SK-N-SH (cell line): ENCODE data around the gene CPED1. TPM values are rescaled to one million over a fixed set of nuclear protein-coding genes. Genes with fewer than 3 reads are reported as not detected.

Experiments
- CTCF ChIA-PET: fragments of 300-600, 350-600 bp; formaldehyde crosslinking; extraction: SDS; loops from one replicate; lab custom pipeline; 2021; lab: Yijun Ruan, JAX
- POLR2A ChIA-PET: fragments of 350-600 bp; sonication (Branson Sonifier 250); formaldehyde crosslinking; extraction: SDS; loops from one replicate; lab custom pipeline; 2020; ENCODE audit warnings: antibody characterized with exemption, inconsistent platforms; lab: Yijun Ruan, JAX
- DNase-seq: peaks from one replicate; pipeline ENCODE4 v3.0.0; 2012
- H2AFZ ChIP-seq: fragments of 200-600 bp; sonication (generic); 2 replicates; pipeline ENCODE4 v1.8.1; 2016; ENCODE audit warnings: antibody characterized with exemption, mild to moderate bottlenecking, low read depth
- H3F3A ChIP-seq: fragments of 200-600 bp; sonication (generic); replicated peaks from 2 replicates; pipeline ENCODE3; 2016; ENCODE audit warnings: antibody characterized with exemption, mild to moderate bottlenecking; ENCODE audit not compliant: insufficient read depth
- H3K27ac ChIP-seq, 2 experiments: fragments of 200-500 bp in 1 of 2; fragments of 200-600 bp in 1 of 2; sonication (Bioruptor generic) in 1 of 2; sonication (generic), shearing (Covaris generic) in 1 of 2; 2 replicates each; pipeline versions ENCODE4 v1.5.1 to v1.6.1; 2014 to 2016; ENCODE audit warnings: low read depth in 2 of 2, inconsistent platforms in 1 of 2, low read length in 1 of 2, mild to moderate bottlenecking in 1 of 2, mixed read lengths in 1 of 2
- H3K27me3 ChIP-seq: fragments of 200-600 bp; sonication (generic), shearing (Covaris generic); 2 replicates; pipeline ENCODE4 v1.6.1; 2016; ENCODE audit warnings: mixed run types; ENCODE audit not compliant: insufficient read depth
- H3K36me3 ChIP-seq, 2 experiments: fragments of 200-500 bp in 1 of 2; fragments of 200-600 bp in 1 of 2; sonication (Bioruptor generic) in 1 of 2; sonication (generic) in 1 of 2; replicated peaks in 1 of 2; 2 replicates each; pipeline versions ENCODE3 to v1.5.1; 2014 to 2016; ENCODE audit warnings: low read length in 1 of 2, mild to moderate bottlenecking in 1 of 2; ENCODE audit not compliant: insufficient read depth in 2 of 2, control insufficient read depth in 1 of 2
- H3K4me1 ChIP-seq, 2 experiments: fragments of 200-500 bp in 1 of 2; fragments of 200-600 bp in 1 of 2; sonication (Bioruptor generic) in 1 of 2; sonication (generic), shearing (Covaris generic) in 1 of 2; 2 replicates each; pipeline versions ENCODE4 v1.5.1 to v1.6.1; 2014 to 2016; ENCODE audit warnings: low read depth in 1 of 2, low read length in 1 of 2, mixed run types in 1 of 2; ENCODE audit not compliant: insufficient read depth in 2 of 2, control insufficient read depth in 1 of 2
- H3K4me2 ChIP-seq: fragments of 200-600 bp; sonication (generic), shearing (Covaris generic); 2 replicates; pipeline ENCODE4 v1.6.1; 2017; ENCODE audit warnings: mixed run types
- H3K4me3 ChIP-seq, 2 experiments: fragments of 200-500 bp in 1 of 2; fragments of 200-600 bp in 1 of 2; sonication (Bioruptor generic) in 1 of 2; sonication (generic), shearing (Covaris generic) in 1 of 2; 2 replicates each; pipeline versions ENCODE4 v1.5.1 to v1.8.1; 2014 to 2016; ENCODE audit warnings: low read depth in 2 of 2, inconsistent platforms in 1 of 2, low read length in 1 of 2, mild to moderate bottlenecking in 1 of 2, mixed read lengths in 1 of 2, moderate library complexity in 1 of 2
- H3K79me2 ChIP-seq: fragments of 200-600 bp; sonication (generic); 2 replicates; pipeline ENCODE4 v1.8.1; 2017; ENCODE audit warnings: mild to moderate bottlenecking; ENCODE audit not compliant: insufficient read depth
- H3K9ac ChIP-seq: fragments of 200-600 bp; sonication (generic); 2 replicates; pipeline ENCODE4 v1.6.1; 2017; ENCODE audit warnings: mixed run types
- H3K9me2 ChIP-seq: fragments of 200-600 bp; sonication (generic); 2 replicates; pipeline ENCODE4 v1.6.1; 2017; ENCODE audit warnings: mixed run types
- H3K9me3 ChIP-seq: fragments of 200-600 bp; sonication (generic); 2 replicates; pipeline ENCODE4 v1.6.1; 2017; ENCODE audit warnings: mixed run types, mild to moderate bottlenecking, moderate library complexity
- H4K20me1 ChIP-seq: fragments of 200-600 bp; sonication (generic); 2 replicates; pipeline ENCODE4 v1.6.1; 2017; ENCODE audit warnings: mild to moderate bottlenecking, mixed run types; ENCODE audit not compliant: insufficient read depth
- EZH2phosphoT487 ChIP-seq: fragments of 200-600 bp; sonication (generic); IDR thresholded peaks from 2 replicates; pipeline ENCODE4 v1.6.1; 2017; ENCODE audit warnings: low read depth, mixed run types, mild to moderate bottlenecking, antibody characterized with exemption, moderate library complexity, borderline replicate concordance
- FOSL2 ChIP-seq: IDR thresholded peaks from 2 replicates; pipeline ENCODE4 v1.4.0; 2012; ENCODE audit warnings: low read depth, mild to moderate bottlenecking, moderate library complexity, borderline replicate concordance
- FOXJ3 ChIP-seq: sonication (generic); formaldehyde crosslinking; IDR thresholded peaks from 2 replicates; pipeline ENCODE4 v1.5.1; 2020; ENCODE audit warnings: mild to moderate bottlenecking, missing genetic modification reagents
- MEF2A ChIP-seq: IDR thresholded peaks from 2 replicates; pipeline ENCODE4 v1.4.0; 2012; ENCODE audit warnings: low read depth, borderline replicate concordance
- MXI1 ChIP-seq: IDR thresholded peaks from 2 replicates; pipeline ENCODE4 v1.6.1; 2012; ENCODE audit warnings: mild to moderate bottlenecking, low read depth, low read length, improper control_type of control experiment
- NFIC ChIP-seq: IDR thresholded peaks from 2 replicates; pipeline ENCODE4 v1.4.0; 2012; ENCODE audit warnings: borderline replicate concordance
- RCOR1 ChIP-seq: fragments of 150-350 bp; IDR thresholded peaks from 2 replicates; pipeline ENCODE4 v1.6.1; 2017; ENCODE audit warnings: antibody characterized with exemption, low read length
- SIN3A ChIP-seq: IDR thresholded peaks from 2 replicates; pipeline ENCODE4 v1.6.1; 2012; ENCODE audit warnings: low read depth, mild to moderate bottlenecking, low read length, moderate library complexity, borderline replicate concordance
- TCF12 ChIP-seq: IDR thresholded peaks from 2 replicates; pipeline ENCODE4 v1.4.0; 2012
- YY1 ChIP-seq: IDR thresholded peaks from 2 replicates; pipeline ENCODE4 v1.4.0; 2012; ENCODE audit warnings: low read depth, mild to moderate bottlenecking
- WGBS: methylation state at CpG from one replicate; pipeline ENCODE4 v1.1.6; 2017; ENCODE audit warnings: low lambda C conversion rate; 5-methylcytosine and 5-hydroxymethylcytosine counted together
- polyA plus RNA-seq, 3 experiments: library from polyadenylated mRNA; depleted of rRNA; stranded (reverse); fragments of >200 nt; gene quantifications; 2 replicates each; pipeline ENCODE4 v1.2.3, GENCODE V29; 2012
- TF ChIP-seq, protein P1 (sequence below): fragments of 150-350 bp; IDR thresholded peaks from 2 replicates; pipeline ENCODE4 v1.6.1; 2017; ENCODE audit warnings: antibody characterized with exemption, low read length, low read depth, borderline replicate concordance
- TF ChIP-seq, protein P2 (sequence below): fragments of 150-350 bp; IDR thresholded peaks from 2 replicates; pipeline ENCODE4 v1.6.1; 2016; ENCODE audit warnings: mild to moderate bottlenecking, low read depth, low read length
- TF ChIP-seq, protein P3 (sequence below): fragments of 200-600 bp; sonication (generic); IDR thresholded peaks from 2 replicates; pipeline ENCODE4 v1.6.1; 2017; ENCODE audit warnings: antibody characterized with exemption, mild to moderate bottlenecking, moderate library complexity
- TF ChIP-seq, protein P4 (sequence below): IDR thresholded peaks from 2 replicates; pipeline ENCODE4 v1.4.0; 2012; ENCODE audit warnings: low read depth, borderline replicate concordance
- TF ChIP-seq, protein P5 (sequence below): IDR thresholded peaks from 2 replicates; pipeline ENCODE4 v1.4.0; 2012; ENCODE audit warnings: low read depth, borderline replicate concordance

The CPED1 gene
- polyA plus RNA-seq, 1 of the 3 experiments (the other 2 are of a cell fraction) = 4.4 TPM

DNA sequence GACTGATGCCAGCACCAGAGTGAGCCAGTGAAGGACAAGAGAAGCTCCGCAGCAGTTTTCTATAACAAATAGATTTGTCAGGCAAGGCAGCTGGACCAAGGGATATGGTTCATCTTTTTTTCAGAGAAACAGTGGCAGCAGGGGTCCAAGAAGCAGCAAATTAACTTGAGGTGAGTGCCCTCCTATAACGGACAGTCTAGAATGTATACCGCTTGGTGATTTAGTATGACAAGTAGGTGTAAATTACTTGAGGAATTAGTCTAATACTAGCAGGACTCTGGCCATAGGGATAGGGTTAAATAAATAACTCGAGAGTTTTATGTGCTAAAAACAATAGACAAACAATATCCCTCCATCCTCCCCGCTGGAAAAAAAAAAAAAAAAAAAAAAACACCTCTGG, 187.3 kb downstream of the CPED1 start:
- ChIA-PET POLR2A (no interaction called here), CTCF (interaction anchor here (1.0 to 1.5 kb wide), 7 partner anchors 9 to 154 kb away, joined by 3 to 4 read pairs (median 3); no protein-coding TSS in a partner anchor)
- no peak for DNase-seq
- WGBS = 61% methylated on average over 5 of the region's 5 CpGs
- Histone ChIP-seq H2AFZ (no peak overlapping the region), H3K4me2 (no peak overlapping the region), H3K9ac (no peak overlapping the region), H3K9me3 (no peaks in the 10 kb centered on the region), H3K9me2 (no peaks in the 10 kb centered on the region), H3F3A (no peaks in the 10 kb centered on the region), H3K36me3 (no peaks in the 10 kb centered on the region), H4K20me1 (no peaks in the 10 kb centered on the region), H3K4me1 (no peaks in the 10 kb centered on the region), H3K79me2 (no peaks in the 10 kb centered on the region), H3K4me3 (no peak overlapping the region), H3K27ac (no peak overlapping the region), H3K27me3 (no peaks in the 10 kb centered on the region)
- TF ChIP-seq MEF2A (no peak), MXI1 (no peak), FOSL2 (no peak), TCF12 (no peak), EZH2phosphoT487 (no peak), NFIC (no peak), FOXJ3 (CRISPR knock-in tag) (no peak), RCOR1 (no peak), YY1 (no peak), SIN3A (no peak)
- TF ChIP-seq, protein P1, sequence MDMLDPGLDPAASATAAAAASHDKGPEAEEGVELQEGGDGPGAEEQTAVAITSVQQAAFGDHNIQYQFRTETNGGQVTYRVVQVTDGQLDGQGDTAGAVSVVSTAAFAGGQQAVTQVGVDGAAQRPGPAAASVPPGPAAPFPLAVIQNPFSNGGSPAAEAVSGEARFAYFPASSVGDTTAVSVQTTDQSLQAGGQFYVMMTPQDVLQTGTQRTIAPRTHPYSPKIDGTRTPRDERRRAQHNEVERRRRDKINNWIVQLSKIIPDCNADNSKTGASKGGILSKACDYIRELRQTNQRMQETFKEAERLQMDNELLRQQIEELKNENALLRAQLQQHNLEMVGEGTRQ = no peak
- TF ChIP-seq, protein P2, sequence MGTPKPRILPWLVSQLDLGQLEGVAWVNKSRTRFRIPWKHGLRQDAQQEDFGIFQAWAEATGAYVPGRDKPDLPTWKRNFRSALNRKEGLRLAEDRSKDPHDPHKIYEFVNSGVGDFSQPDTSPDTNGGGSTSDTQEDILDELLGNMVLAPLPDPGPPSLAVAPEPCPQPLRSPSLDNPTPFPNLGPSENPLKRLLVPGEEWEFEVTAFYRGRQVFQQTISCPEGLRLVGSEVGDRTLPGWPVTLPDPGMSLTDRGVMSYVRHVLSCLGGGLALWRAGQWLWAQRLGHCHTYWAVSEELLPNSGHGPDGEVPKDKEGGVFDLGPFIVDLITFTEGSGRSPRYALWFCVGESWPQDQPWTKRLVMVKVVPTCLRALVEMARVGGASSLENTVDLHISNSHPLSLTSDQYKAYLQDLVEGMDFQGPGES = no peak
- TF ChIP-seq, protein P3, sequence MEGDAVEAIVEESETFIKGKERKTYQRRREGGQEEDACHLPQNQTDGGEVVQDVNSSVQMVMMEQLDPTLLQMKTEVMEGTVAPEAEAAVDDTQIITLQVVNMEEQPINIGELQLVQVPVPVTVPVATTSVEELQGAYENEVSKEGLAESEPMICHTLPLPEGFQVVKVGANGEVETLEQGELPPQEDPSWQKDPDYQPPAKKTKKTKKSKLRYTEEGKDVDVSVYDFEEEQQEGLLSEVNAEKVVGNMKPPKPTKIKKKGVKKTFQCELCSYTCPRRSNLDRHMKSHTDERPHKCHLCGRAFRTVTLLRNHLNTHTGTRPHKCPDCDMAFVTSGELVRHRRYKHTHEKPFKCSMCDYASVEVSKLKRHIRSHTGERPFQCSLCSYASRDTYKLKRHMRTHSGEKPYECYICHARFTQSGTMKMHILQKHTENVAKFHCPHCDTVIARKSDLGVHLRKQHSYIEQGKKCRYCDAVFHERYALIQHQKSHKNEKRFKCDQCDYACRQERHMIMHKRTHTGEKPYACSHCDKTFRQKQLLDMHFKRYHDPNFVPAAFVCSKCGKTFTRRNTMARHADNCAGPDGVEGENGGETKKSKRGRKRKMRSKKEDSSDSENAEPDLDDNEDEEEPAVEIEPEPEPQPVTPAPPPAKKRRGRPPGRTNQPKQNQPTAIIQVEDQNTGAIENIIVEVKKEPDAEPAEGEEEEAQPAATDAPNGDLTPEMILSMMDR = no peak
- TF ChIP-seq, protein P4, sequence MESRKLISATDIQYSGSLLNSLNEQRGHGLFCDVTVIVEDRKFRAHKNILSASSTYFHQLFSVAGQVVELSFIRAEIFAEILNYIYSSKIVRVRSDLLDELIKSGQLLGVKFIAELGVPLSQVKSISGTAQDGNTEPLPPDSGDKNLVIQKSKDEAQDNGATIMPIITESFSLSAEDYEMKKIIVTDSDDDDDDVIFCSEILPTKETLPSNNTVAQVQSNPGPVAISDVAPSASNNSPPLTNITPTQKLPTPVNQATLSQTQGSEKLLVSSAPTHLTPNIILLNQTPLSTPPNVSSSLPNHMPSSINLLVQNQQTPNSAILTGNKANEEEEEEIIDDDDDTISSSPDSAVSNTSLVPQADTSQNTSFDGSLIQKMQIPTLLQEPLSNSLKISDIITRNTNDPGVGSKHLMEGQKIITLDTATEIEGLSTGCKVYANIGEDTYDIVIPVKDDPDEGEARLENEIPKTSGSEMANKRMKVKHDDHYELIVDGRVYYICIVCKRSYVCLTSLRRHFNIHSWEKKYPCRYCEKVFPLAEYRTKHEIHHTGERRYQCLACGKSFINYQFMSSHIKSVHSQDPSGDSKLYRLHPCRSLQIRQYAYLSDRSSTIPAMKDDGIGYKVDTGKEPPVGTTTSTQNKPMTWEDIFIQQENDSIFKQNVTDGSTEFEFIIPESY = no peak
- TF ChIP-seq, protein P5, sequence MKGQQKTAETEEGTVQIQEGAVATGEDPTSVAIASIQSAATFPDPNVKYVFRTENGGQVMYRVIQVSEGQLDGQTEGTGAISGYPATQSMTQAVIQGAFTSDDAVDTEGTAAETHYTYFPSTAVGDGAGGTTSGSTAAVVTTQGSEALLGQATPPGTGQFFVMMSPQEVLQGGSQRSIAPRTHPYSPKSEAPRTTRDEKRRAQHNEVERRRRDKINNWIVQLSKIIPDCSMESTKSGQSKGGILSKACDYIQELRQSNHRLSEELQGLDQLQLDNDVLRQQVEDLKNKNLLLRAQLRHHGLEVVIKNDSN = no peak
